GM18519 (cell line): Measurements from ENCODE around the gene BBS1.

ENCODE experiments used
- ATAC-seq: cut with Tn5 transposase; IDR thresholded peaks from one replicate; pipeline ENCODE4 v1.9.1; 2021; ENCODE audit warnings: mild to moderate bottlenecking, moderate library complexity; ENCODE audit not compliant: unreplicated experiment, low FRiP score

The BBS1 gene

DNA sequence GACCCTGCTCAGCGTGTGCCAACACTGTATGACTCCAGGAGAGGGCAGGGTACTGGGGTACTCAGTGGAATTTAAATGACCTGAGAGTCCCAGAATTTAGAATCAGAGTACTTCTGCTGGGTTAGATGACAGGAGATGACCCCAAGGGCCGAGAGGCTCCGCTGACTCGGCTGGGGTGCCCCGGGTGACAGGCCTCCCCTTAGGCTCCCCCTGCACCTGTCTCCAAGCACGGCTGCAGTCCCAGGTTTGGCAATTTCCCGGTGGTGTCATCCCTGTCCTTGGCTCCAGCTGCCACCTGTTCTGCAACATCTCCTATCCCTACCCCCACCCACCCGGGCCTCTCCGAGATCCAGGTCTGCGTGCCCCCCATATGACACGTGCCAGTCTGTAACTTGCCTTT is 37.6 kb downstream of the BBS1 start:
- ATAC-seq: no peak

DNA sequence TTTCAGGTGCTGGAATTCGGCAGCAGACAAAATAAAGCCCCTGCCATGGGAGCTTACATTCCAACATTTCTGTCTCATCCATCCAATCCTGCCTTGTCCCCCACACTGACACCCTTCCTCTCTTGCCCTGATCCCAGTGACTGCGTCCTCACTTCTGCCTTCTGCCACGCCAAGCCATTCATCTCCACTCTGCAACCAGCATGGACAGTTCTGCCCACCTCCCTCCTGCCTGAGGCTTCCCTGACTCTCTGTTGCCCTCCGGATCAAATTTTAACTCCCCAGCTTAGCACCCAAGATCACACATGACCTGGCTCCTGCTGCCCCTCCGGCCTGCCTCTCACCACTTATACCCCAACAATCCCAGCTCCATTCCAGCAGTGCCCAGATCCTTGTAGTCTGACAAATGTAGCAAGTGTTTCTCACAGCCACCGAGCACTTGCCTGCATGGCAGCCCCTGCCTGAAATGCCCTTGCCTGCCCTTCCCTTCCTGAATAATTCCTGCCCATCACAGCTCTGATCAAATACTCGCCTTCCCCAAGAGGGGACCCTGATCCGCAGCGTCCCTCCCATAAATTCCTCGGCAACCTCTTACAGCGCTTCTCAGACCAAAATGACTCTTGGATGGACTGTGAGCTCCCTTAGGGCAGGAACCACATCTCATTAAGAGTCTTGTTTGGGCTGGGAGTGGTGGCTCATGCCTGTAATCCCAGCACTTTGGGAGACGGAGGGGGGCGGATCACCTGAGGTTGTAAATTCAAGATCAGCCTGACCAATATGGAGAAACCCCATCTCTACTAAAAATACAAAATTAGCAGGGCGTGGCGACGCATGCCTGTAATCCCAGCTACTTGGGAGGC is 38.6 kb downstream of the BBS1 start:
- no peak for ATAC-seq

DNA sequence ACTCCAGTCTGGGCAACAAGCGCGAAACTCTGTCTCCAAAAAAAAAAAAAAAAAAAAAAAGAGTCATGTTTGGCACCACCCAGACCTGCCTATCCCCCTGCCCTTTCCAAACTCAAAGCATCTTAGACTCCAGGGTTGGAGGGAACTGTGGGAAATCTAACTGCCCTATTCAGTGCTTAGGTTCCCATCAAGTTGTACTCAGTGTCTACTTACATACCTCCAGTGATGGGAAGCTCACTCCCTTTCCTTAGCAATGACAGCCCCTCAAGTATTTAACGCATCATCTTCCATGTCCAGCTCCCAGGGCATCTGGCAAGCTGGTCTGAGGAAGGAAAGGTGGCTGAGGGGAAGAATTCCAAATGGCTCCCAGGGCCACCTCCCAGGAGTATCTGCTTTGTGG is 39.3 kb downstream of the BBS1 start:
- ATAC-seq: no peak

DNA sequence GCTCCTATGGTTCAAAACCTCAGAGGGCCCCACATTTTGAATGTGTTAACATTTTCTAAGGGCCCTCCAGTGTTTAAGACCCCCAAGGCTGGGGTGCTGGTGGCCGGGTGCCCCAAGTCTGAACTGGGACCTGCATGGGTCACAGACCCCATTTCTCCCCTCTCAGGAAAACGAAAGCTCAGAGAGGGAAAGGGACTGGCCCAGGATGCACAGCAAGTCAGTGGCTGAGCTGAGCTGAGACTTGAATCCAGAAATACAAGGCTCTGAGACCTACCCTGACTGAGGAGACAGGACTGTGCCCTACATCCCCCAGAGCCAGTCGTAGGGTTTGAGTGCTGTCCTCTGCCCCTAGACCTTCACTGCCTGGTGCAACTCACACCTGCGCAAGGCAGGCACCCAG is 40.5 kb downstream of the BBS1 start:
- no peak for ATAC-seq

DNA sequence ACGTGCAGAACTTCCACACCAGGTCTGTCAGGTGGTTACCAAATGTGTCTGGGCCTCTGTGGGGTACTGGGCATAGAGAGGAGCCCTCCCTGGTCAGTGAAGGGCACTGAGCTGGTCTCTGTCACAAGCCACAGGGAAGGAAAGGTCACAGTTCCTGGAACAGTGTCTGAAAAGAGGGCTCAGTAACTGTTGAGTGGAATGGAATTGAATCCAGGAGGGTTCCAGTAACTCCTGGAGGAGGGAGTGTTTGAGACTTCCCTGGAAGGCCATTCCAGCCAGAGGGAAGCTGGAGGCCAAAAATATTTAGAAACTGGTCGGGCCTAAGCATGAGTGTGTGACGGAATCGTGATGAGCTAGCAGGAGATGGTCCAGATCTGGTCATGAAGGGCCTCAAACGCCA is 44.2 kb downstream of the BBS1 start:
- ATAC-seq: no peak

DNA sequence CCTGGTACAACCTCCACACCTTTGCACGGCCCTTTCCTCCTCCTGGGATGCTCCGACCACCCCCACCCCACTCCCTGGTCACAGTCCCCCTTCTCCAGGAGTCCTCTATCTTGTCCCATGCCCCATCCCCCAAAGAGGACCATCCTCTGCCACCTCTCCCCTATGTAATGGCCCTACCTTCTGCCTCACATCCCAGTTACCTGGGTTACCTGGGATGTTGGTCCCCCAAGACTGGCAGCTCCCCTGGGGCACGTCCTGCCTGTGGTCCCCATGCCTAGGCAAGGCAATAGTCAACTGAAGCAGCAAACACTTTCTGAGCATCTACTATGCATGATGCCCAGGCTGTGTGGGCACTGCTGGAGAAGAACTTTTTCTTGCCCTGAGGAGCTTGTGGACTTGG is 45.0 kb downstream of the BBS1 start:
- no peak for ATAC-seq

DNA sequence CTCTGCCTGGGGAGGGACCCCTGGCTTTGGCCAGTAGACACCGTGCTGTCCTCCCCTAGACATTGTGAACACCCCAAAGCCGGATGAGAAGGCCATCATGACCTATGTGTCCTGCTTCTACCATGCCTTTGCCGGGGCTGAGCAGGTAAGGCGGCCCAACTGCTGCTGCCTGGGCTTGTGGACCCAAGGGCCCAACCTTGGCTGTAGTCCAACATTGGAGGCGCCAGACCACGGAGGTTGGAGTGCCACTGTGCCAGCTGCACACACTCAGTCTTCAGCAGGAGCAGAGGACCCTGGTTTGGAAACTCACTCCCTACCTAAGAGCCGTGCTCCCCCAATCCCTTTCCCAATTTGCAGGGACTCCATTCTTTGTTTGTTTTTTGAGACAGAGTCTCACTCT is 45.7 kb downstream of the BBS1 start:
- ATAC-seq: no peak

DNA sequence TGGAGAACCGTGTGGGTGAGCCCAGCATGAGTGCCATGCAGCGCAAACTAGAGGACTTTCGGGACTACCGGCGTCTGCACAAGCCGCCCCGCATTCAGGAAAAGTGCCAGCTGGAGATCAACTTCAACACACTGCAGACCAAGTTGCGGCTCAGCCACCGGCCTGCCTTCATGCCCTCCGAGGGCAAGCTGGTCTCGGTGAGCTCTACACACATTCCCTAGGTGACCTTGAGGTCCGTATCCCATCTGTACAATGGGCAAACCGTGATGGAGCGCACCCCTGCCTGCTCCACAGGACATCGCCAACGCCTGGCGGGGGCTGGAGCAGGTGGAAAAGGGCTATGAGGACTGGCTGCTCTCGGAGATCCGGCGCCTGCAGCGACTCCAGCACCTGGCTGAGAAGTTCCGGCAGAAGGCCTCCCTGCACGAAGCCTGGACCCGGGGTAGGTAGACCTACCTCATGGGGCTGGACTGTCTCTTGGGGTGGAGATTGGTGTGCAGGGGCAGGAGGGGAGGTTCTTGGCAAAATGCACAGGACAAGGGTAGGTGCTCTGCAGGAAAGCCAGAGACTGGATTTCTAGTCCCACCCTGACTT is 47.4 kb downstream of the BBS1 start:
- ATAC-seq: no peak

DNA sequence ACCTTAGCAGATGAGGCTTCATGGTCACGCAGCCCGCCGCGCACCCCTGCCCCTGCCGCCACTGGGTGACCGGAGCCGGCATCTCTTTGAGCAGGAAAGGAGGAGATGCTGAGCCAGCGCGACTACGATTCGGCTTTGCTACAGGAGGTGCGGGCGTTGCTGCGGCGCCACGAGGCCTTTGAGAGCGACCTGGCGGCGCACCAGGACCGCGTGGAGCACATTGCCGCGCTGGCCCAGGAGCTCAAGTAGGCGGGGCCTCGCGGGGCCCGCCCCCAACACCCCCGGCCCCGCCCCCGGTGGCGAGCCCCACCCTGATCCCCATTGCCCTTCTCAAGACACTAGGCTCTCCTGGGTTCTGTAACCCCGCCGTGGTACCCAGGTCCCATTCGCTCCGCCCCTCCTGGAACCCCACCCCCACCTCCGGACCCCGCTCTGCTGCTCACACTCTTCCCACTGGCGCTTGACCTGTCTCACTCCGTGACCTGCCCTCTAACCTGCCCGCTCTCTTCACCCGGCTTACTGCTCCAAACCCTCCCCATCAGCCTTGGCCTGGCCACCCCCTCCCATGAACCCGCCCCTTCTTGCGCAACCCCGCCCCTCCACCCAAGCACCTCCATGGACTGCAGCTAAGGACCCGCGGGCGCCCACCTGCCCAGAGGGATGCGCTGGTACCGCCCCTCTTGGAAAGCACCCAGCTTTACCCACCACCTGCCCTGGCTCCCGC is 48.9 kb downstream of the BBS1 start:
- no peak for ATAC-seq

DNA sequence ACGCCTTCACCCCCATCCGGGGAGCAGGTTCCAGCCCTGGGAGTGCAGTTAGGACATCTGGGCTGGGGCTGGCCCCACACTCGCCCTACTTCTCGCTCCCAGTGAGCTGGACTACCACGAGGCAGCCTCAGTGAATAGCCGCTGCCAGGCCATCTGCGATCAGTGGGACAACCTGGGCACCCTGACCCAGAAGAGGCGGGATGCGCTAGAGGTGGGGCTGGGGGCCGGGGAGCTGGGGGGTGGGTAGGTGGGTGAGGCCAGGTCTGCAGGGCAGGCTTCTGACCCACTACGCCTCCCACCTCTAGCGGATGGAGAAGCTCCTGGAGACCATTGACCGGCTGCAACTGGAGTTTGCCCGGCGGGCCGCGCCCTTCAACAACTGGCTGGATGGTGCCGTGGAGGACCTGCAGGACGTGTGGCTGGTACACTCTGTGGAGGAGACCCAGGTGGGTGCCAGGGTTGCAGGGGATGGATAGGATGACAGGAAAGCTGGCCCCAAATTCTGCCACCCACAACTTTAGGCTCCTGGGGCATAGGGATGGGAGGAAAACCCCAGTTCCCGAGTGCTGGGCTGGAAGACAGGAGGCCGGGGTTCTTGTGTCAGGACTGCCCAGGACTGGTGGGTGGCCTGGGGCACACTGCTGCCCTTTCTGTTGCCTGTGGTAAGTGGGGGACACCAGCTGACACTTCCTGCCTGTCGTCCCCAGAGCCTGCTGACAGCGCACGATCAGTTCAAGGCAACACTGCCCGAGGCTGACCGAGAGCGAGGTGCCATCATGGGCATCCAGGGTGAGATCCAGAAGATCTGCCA is 49.6 kb downstream of the BBS1 start:
- ATAC-seq: no peak

DNA sequence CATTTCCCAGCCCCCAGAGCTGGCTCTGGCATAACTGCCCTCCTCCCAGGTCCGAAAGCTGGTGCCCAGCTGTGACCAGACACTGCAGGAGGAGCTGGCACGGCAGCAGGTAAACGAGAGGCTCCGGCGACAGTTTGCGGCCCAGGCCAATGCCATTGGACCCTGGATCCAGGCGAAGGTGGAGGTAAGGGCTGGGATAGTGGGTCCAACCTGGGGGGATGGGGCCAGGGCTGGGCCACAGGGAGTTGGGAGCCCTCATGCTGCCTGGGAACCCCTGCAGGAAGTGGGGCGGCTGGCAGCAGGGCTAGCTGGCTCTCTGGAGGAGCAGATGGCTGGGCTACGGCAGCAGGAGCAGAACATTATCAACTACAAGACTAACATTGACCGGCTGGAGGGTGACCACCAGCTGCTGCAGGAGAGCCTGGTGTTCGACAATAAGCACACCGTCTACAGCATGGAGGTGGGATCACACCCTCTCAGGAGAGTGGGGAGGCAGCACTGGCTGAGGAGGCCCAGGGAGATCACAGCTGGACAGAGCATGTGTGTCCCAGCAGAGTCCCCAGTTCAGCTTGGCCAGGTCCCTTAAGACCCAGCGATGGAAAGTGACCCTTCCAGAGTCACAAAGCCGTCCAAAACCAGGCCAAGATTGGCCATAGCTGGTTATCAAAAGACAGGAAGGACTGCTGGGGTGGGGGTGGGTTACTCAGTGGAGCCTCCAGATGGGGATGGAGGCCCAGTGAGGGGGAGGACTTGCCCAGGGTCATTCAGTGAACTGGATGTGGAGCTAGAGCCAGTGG is 50.9 kb downstream of the BBS1 start:
- no peak for ATAC-seq

DNA sequence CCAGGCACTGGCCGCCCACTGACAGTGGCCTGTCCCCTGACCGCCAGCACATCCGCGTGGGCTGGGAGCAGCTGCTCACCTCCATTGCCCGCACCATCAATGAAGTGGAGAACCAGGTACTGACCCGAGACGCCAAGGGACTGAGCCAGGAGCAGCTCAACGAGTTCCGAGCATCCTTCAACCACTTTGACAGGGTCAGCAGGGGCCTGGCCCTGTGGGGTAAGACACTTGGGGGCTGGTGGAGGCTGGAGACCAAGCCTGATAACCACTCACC is 51.5 kb downstream of the BBS1 start:
- ATAC-seq: no peak

DNA sequence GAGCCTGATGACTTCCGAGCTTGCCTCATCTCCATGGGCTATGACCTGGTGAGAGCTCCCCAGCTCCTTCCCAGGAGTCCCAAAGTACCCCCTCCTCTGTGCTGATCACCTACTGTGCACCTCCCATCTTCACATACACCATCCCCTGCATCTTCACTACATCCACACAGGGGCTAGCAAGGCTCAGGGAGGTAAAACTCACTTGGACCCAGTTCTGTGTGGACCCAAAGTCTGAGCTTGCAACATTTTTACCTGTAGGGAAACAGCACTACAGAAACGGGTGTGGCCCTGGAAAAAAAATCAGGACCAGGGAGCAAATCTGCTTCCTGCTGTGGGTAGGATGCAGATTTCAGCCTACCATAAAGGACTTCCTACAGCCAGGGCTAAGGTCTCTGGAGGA is 51.8 kb downstream of the BBS1 start:
- no peak for ATAC-seq

DNA sequence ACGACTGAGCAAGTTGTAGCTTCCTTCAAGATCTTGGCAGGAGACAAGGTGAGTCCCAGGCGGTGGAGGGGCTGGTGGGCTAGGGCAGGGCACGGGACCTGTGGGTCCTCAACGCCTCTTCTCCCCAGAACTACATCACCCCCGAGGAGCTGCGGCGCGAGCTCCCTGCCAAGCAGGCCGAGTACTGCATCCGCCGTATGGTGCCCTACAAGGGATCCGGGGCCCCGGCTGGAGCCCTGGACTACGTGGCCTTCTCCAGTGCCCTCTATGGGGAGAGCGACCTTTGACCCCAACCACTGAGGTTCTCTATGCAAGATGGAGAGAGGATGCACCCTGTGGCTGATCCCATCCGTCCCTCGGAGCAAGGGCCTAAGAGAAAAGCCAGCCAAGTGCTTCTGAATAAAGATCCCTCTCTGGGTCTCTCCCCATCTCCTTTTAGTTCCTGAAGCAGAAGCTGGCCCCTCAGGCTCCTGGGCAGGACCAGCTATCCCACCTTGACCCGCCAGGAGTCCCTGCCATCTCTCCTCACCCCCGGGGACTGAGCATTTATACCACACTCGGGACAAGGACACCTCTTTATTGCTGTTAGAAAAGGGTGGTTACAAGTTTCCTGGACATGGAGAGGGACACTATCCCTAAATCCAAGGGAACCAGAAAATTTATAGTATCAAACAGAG is 52.6 kb downstream of the BBS1 start:
- ATAC-seq: no peak

DNA sequence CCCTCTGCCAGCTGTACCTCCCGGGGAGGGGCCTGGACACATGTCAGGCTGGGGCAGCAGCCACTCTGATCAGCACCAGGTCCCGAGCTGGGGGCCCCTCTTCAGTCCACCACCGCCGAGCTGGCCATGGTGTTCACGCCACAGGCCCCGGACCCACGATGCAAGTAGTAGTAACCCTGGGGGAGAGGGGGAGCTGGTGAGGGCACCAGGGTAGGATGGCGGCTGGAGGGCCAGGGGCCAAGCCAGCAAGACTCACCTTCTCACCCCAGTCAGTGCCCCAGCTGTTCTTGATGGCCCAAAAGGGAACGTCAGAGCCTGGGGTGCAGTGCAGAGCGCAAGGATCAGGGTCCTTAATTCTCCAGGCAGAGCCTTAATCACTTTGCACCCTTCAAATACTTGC is 53.4 kb downstream of the BBS1 start:
- ATAC-seq: no peak

DNA sequence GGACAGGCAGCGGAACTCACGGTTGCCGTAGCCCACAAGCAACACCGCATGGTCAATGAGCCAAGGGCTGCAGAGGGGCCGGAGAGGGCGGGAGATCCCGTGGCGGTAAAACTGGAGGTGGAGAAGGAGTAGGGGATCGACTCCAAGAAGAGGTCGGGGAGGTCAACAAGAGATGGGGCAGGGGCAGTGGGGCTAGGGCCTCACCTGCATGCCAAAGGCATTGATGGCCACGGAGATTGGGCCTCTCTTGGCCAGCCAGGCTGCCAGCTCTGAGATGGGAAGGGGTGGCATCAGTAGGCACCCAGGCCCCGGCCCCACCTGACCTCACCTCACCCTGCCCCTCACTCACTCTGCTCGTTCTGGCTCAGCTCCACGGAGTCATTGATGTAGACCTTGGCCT is 54.1 kb downstream of the BBS1 start:
- ATAC-seq: no peak

DNA sequence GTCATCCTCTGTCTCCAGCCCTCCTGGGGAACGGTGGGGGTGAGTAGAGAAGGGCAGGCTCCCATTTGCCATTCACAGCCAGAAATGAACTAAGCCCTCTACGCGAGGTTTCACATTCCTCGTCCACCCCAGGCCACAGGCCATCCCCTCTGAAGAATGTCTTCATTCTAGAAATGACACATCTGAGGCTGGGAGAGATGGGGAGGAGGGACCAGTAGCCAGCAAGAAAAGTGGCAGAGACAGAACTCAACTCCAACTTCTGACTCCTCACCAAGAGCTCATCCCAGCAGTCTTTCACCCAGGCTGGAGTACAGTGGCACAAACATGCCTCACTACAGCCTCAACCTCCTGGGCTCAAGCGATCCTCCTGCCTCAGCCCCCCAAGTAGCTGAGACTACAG is 54.5 kb downstream of the BBS1 start:
- ATAC-seq: no peak

DNA sequence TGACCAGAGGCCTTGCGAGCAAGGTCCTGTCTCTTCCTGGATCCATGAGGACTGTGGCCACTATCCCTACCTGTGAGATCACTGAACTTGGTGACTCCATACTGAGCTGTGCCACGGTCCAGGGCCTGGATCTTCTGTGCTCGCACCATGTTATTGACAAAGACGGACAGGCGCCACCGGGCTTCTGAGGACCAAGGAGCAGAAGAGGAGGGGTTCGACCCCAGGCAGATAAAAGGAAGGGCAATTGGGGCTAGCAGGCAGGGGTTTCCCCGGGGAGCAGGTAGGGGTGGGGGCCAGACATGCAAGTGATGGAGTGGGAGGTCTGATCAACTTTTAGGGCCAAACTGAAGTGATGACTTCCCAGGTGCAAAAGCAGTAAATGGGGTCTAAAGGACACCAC is 55.8 kb downstream of the BBS1 start:
- ATAC-seq: no peak

DNA sequence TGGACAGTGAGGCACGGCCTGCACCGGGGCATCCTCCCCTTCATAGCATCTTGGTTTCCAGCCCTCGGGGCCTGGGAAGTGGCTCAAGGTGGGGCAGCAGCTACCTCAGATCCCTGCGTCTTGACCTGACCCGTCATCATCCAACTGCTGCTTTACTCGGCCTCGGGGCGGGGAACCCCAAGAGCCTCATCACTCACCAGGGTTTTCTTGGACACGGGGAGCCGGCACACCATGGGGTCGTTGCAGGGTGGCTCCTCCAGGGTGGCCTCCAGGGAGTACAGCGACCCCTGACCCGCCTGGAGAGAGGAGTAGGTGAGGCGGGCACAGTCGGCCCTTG is 57.3 kb downstream of the BBS1 start:
- ATAC-seq: no peak
